ENCODE measurements around the gene STMN1.

Gene STMN1

DNA sequence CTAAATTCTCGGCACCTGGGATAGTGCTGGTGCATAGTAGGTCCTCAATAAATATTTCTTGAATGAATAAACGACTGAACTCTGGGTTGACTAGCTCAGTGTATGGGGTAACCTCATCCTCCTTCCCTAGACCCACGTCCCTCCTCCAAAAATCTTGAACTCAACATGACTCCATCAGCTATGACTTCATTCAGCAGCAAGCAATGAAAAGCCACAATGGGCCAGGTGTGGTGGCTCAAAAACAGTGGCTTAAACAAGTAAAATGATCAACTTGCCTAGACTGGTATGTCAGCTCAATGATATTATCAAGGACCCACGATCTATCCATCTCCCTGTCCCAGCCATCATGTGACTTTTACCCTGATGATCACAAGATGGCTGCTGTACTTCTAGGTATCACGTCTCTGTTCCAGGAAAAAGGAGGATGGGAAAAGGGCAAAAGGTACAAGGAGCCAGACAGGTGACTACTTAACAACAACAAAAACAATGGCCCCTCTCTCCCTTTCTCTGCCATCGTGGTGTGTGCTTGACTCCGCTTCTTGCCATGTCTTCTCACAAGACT lies 17.7 kb downstream of the STMN1 start:
- no peak overlapping the region for H3K4me3 Mint-ChIP-seq
- no peaks in the 10 kb centered on the region for H3K36me3 Mint-ChIP-seq
- H3K9me3 Mint-ChIP-seq, result no peaks in the 10 kb centered on the region
- H3K4me1 Mint-ChIP-seq, result no peaks in the 10 kb centered on the region
- no peaks in the 10 kb centered on the region for H3K27me3 Mint-ChIP-seq
- no peak overlapping the region for H3K27ac Mint-ChIP-seq

DNA sequence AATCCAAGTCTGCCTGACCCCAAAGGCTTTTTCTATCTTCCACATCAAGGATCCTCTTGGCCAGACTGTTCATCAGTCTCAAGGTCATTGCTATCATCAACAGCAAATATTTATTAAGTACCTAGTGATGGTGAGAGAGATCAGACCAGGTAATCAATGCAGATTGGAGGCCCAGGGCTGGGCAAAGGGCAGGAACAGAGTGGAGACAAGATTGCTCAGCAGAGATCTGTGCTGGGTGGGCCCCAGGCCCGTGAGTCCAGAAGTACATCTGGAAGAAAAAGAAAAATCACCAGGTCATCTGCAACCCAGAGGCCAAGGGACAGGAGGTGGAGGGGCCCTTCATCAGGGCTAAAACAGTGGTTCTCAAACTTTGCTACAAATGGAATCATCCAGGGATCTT lies 20.6 kb downstream of the STMN1 start:
- H3K27me3 Mint-ChIP-seq, result no peaks in the 10 kb centered on the region
- no peaks in the 10 kb centered on the region for H3K4me1 Mint-ChIP-seq
- H3K27ac Mint-ChIP-seq, result no peak overlapping the region
- H3K36me3 Mint-ChIP-seq, result no peaks in the 10 kb centered on the region
- H3K4me3 Mint-ChIP-seq, result no peak overlapping the region
- H3K9me3 Mint-ChIP-seq, result no peaks in the 10 kb centered on the region

DNA sequence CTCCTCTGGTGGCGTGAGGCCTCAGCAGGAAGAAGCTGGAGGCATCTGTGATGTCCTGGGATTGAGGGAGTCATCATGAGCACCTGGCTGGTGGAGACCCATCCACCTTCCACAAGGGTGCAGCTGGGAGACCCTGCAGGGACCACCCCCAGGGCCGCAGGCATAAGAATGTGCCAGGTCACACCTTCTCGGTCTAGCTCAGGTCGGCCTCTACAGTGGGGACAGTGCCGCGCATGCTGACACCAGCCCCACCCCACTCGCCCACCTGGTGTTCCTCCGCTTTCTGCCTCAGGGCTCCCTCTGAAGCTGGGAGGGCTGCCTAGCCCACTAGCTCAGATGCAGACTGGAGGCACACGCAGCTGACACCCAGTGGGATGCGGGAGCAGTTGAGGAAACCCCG lies 25.0 kb downstream of the STMN1 start:
- Mint-ChIP-seq H3K27ac (no peak overlapping the region), H3K4me3 (no peak overlapping the region), H3K9me3 (no peaks in the 10 kb centered on the region), H3K27me3 (no peaks in the 10 kb centered on the region), H3K36me3 (no peaks in the 10 kb centered on the region), H3K4me1 (no peaks in the 10 kb centered on the region)

DNA sequence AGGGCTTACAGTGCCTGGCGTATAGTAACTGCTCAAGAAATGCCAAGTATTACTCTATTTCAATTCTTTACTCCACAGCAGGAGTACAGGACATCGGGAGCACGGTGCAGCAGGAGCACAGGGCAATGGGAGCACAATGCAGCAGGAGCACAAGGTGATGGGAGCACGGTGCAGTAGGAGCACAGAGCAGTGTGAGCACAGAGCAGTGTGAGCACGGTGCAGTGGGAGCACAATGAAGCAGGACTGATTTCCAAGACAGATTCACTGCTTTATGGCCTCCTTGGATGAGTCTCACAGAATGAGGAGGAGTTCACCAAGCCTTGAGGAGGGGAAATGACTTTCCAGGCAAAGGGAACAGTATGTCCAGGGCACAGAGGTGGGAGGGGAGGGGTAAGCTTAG lies 25.7 kb downstream of the STMN1 start:
- Mint-ChIP-seq H3K36me3 (no peaks in the 10 kb centered on the region), H3K27me3 (no peaks in the 10 kb centered on the region), H3K9me3 (no peaks in the 10 kb centered on the region), H3K4me1 (no peaks in the 10 kb centered on the region), H3K27ac (no peak overlapping the region), H3K4me3 (no peak overlapping the region)

DNA sequence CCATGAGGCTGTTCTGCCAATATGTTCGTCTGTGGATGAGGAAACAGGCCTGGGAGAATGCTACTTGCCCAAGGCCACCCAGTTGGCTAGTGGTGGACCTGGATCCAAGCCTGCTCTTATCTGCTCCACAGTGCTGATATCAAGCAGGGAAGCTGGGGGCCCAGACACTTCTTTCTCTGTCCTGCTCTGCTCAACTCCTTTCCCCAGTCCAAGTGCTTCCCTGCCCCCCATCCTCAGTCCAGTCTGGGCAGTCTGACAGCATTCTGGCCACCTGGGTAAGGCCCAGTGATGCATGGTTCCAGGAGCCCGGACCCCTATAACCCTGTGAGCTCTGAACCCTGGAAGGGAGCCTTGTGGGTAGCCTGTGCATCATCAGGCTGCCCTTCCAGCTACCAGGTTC lies 26.5 kb downstream of the STMN1 start:
- no peak overlapping the region for H3K27ac Mint-ChIP-seq
- H3K4me1 Mint-ChIP-seq, result peaks cover 4% of the 10 kb centered on the region
- H3K36me3 Mint-ChIP-seq, result no peaks in the 10 kb centered on the region
- no peaks in the 10 kb centered on the region for H3K27me3 Mint-ChIP-seq
- no peak overlapping the region for H3K4me3 Mint-ChIP-seq
- H3K9me3 Mint-ChIP-seq, result no peaks in the 10 kb centered on the region

DNA sequence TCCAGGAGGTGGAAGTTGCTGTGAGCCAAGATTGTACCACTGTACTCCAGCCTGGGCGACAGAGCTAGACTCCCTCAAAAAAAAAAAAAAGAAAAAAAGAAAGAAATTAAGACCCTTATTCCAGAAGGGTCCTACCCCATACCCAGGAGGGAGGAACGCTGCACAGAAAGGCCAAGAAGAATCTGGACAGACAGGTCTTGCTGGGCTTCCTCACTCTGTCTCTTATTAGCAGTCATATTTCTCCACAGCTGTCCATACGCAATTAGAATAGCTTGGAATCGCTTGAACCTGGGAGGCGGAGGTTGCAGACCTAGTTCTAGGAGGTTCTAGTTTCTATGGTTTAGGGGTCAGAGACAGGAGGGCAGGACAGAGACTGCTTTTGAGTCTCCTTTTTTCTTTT lies 27.5 kb downstream of the STMN1 start:
- Mint-ChIP-seq H3K27ac (no peak overlapping the region), H3K27me3 (no peaks in the 10 kb centered on the region), H3K4me3 (no peak overlapping the region), H3K9me3 (no peaks in the 10 kb centered on the region), H3K36me3 (no peaks in the 10 kb centered on the region), H3K4me1 (peaks cover 5% of the 10 kb centered on the region)

DNA sequence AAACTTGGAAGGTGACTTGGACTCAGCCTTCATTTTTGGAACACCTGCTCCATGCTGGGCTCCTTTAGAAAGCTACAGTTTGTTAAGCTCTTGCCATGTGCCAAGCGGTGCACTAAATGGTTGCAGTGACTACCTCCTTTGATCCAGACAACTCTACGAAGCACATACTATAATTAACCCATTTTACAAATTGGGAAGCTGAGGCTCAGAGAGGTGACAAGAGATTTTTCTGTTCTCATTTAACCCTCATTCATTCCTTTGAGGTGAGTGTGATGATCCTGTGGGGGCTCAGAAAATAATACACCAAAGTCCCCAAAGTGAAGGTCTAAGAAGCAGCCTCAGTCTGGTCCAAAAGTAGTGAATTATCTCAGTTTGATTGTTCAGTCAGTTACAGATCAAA lies 29.1 kb downstream of the STMN1 start:
- H3K4me1 Mint-ChIP-seq, result peaks cover 5% of the 10 kb centered on the region
- H3K27me3 Mint-ChIP-seq, result no peaks in the 10 kb centered on the region
- no peak overlapping the region for H3K4me3 Mint-ChIP-seq
- no peaks in the 10 kb centered on the region for H3K9me3 Mint-ChIP-seq
- H3K36me3 Mint-ChIP-seq, result no peaks in the 10 kb centered on the region
- no peak overlapping the region for H3K27ac Mint-ChIP-seq

DNA sequence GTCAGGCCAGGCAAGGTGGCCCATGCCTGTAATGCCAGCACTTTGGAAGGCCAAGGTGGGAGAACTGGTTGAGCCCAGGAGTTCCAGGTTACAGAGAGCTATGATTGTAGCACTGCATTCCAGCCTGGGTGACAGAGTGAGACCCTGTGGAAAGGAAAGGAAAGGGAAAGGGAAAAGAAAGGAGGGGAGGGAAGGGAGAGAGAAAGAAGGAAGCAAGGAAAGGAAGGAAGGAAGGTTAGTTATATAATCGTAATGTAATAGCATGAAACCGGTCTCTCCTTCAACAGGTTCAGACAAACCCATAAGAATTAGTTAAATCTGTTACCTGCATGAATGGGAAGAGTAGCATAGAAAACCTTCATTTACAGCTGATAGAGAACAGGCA lies 29.5 kb downstream of the STMN1 start:
- H3K4me3 Mint-ChIP-seq, result no peak overlapping the region
- H3K27ac Mint-ChIP-seq, result no peak overlapping the region

DNA sequence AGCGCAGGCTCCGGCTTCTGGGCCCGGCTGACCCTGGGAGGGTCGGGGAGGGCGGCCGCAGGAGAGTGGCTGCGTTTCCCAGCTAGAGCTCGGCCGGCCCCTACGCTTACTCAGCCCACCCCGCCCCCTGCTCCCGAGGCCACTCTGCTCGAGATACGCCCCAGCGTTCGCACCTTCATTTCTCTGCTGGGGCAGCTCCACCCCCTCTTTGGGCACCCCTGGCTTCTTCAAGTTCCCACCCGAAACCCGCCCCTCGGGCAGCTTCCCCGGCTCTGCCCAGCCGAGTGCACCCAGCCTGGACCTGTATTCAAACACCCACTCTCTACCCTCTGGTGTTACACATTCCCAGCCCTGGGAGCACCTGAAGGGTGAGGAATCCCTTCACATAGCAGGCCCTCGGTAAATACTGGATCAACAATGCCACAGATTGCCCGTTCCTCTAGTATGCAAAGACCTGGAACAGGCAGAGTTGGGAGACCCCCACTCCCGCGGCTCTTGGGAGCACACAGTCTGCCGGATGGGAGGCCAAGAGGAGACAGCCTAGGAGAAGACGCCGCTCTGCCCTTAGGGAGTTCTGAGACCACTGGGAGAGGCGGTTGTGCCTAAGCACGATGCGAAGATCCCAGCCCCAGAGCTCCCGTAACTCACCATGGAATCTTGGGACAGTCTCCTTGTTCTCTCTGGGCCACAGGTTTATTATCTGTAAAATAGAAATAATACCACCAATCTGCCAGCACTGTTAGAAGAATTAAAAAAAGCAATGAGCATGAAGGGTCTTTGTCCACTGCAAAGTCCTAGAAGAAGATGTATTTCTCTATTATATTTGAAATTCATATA lies 30.1 kb downstream of the STMN1 start:
- H3K4me3 Mint-ChIP-seq, result peak overlapping the region; percentile 76
- H3K9me3 Mint-ChIP-seq, result no peaks in the 10 kb centered on the region
- H3K36me3 Mint-ChIP-seq, result no peaks in the 10 kb centered on the region
- H3K27ac Mint-ChIP-seq, result peak overlapping the region; percentile 26
- H3K27me3 Mint-ChIP-seq, result no peaks in the 10 kb centered on the region
- peaks cover 5% of the 10 kb centered on the region for H3K4me1 Mint-ChIP-seq

More for the DNA sequence above, 29.5 kb downstream of the STMN1 start:
- H3K4me1 Mint-ChIP-seq, result peaks cover 5% of the 10 kb centered on the region
- no peaks in the 10 kb centered on the region for H3K27me3 Mint-ChIP-seq
- no peaks in the 10 kb centered on the region for H3K9me3 Mint-ChIP-seq
- H3K36me3 Mint-ChIP-seq, result no peaks in the 10 kb centered on the region

DNA sequence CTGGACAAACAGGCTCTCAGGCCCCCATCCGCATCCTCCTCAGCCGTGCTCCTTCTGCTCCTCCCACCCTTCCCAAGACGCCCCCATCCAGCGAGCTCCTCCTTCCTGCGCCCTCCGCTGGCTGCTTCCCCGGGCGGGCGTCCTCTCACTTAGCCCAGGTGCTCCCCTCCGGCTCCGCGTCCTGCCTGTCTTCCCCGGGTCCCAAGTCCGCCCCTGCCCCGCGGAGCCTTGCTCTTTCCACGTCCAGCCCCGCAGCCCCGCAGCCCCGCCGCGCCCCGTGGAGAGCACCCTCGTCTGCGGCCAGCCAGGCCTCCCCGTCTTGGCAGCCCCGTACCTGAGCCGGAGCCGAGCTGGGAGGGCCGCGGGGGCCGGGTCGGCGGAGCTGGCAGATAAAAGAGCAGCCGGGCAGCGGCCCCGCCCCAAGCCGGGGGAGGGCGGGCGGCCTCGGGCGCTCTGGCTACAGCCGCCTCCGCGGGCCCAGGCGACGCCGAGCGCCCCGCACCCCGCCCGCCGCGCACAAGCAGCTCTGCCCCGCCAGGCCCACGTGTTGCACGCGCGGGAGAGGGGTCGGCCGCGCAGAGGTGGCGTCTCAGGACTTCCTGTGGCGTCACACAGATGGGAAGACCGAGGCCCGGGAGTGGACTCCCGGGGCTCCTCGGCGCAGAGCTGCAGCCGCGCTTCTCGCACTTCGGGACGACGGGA lies 30.9 kb downstream of the STMN1 start, which contains the start of gene PAQR7:
TSS of gene PAQR7 (minus strand) at position 555 of the 702 bp plus-strand sequence. CDS start 11,869 bp downstream, outside the sequence.
- Mint-ChIP-seq H3K36me3 (no peaks in the 10 kb centered on the region), H3K9me3 (no peaks in the 10 kb centered on the region), H3K27me3 (no peaks in the 10 kb centered on the region), H3K4me3 (peak within 1 kb of the TSS; percentile 85), H3K4me1 (peaks cover 5% of the 10 kb centered on the region), H3K27ac (peak within 1 kb of the TSS; percentile 26)

DNA sequence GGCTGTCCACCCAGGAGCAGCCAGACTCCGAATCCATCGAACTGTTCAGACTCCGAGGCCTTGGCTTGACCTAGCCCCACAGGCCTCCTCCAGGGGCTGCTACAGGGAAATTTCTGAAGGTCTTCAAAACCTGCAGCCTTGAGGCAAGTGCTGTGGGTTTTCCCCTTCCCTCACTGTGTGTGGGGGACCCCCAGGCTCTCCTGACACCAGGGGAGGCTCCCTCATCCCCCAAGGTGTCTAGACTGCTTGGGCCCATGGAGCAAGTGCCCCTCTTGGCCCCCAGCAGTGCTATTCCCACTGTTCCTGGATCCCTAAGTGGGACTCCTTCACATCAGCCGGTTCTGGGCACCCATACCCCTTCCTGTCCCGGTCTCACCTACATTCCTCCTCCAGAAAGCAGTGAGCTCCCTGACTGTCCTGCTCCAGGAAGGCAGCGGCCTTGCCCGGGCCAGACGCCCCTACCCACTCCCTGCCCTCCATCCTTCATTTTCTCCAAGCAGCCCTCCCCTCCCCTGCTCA lies 31.5 kb downstream of the STMN1 start:
- H3K4me1 Mint-ChIP-seq, result peaks cover 5% of the 10 kb centered on the region
- H3K9me3 Mint-ChIP-seq, result no peaks in the 10 kb centered on the region
- H3K27me3 Mint-ChIP-seq, result no peaks in the 10 kb centered on the region
- H3K27ac Mint-ChIP-seq, result no peak overlapping the region
- H3K36me3 Mint-ChIP-seq, result no peaks in the 10 kb centered on the region
- H3K4me3 Mint-ChIP-seq, result peak overlapping the region; percentile 85

DNA sequence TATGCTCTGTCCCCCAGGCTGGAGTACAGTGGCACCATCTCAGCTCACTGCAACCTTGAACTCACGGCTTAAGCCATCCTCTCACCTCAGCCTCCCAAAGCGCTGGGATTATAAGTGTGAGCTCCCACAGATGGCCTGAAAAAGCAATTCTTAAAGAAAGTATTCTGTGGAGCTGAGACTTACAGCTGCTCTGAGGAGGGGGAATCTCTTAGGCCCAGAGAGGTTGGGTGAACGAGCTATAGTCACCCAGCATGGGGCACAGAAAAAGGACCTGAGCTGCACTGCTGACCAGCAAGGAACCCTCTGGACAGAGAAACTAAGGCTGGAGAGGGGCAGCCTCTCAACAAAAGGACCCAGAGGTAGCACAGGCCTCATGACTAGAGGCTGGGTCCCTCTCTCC lies 32.0 kb downstream of the STMN1 start:
- Mint-ChIP-seq H3K27me3 (no peaks in the 10 kb centered on the region), H3K4me1 (peaks cover 5% of the 10 kb centered on the region), H3K27ac (no peak overlapping the region)

DNA sequence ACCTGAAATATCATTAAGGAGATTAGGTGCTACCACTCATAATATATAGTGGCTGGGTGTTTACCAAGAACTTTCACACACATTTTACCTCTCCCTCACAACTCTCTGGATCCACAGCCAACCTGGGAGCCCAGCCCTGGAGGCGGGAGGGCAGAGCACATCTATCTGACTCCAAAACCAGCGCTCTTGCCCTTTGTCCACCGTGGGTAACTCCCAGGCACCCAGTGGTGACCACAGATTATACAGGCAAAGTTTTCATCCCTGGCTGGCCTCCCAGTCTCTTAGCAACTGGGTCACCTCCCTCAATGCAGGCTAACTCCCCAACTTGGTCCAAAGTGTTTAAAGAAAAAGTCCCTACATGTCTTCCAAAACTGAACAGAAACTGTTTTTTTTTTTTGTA lies 33.1 kb downstream of the STMN1 start:
- Mint-ChIP-seq H3K9me3 (no peaks in the 10 kb centered on the region), H3K36me3 (no peaks in the 10 kb centered on the region), H3K27ac (no peak overlapping the region), H3K4me3 (no peak overlapping the region), H3K27me3 (no peaks in the 10 kb centered on the region), H3K4me1 (peaks cover 5% of the 10 kb centered on the region)

More for the DNA sequence above, 32.0 kb downstream of the STMN1 start:
- Mint-ChIP-seq H3K36me3 (no peaks in the 10 kb centered on the region), H3K4me3 (peak overlapping the region; percentile 85), H3K9me3 (no peaks in the 10 kb centered on the region)

DNA sequence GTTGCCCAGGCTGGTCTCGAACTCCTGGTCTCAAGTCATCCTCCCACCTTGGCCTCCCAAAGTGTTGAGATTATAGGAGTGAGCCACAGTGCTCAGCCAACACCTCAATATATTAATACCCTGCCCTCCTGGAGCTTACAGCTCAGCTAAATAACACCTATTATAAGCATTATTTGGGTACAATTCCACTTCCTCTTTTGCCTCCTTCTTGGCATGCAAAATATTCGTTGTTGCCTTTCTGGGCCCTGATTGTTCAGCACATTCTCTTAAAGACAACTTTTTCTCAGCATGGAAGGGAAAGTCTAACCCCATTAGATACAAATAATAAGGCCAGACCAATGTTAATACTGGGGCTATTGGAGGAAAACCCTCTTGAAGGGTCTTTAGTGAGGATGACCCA lies 33.5 kb downstream of the STMN1 start:
- no peak overlapping the region for H3K27ac Mint-ChIP-seq
- H3K4me3 Mint-ChIP-seq, result no peak overlapping the region
- no peaks in the 10 kb centered on the region for H3K9me3 Mint-ChIP-seq
- H3K36me3 Mint-ChIP-seq, result no peaks in the 10 kb centered on the region
- no peaks in the 10 kb centered on the region for H3K27me3 Mint-ChIP-seq
- H3K4me1 Mint-ChIP-seq, result peaks cover 5% of the 10 kb centered on the region

DNA sequence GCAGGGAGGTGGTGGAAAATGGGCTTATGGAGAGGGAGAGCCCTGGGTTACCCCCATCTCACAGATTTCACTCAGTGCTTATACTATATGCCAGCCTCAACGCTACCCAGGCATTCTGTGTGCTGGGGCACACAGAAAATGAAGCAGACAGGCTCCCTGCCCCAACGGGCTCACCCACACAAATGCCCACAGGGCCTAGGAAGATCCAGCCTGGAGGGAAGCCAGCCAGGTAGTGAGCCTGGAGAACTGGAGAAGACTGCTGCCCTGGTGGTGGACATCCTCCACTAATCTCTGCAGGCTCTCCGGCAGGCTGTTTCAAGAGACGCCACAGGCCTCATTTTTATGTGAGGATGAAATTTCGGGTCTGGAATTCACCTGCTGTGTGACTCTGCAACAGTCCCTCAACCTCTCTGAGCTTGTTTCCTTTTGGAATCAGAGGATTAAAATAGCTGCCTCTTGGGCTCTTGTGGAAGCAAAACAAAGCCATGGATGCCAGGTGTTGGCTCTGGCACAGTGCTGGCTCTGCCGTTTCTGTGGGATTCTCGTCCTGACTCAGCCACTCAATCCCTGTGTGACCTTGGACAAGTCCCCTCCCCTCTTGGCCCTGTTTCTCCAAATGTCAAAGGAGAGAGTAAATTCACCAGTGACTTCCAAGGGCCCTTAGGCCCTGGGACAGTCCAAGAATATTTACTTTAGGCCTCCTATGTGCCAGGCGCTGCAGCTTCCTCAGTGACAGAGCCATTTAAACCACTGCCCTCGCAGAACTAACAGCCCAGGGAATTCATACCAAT lies 34.3 kb downstream of the STMN1 start:
- H3K27me3 Mint-ChIP-seq, result no peaks in the 10 kb centered on the region
- H3K36me3 Mint-ChIP-seq, result no peaks in the 10 kb centered on the region
- peaks cover 5% of the 10 kb centered on the region for H3K4me1 Mint-ChIP-seq
- no peak overlapping the region for H3K4me3 Mint-ChIP-seq
- H3K9me3 Mint-ChIP-seq, result no peaks in the 10 kb centered on the region
- H3K27ac Mint-ChIP-seq, result no peak overlapping the region
